Stimulated activated CD8-positive, alpha-beta memory T cell treated with anti-CD3 and anti-CD28 coated beads, Interleukin-12 subunit alpha, Interleukin-12 subunit beta, amount 100 ng/mL, for 24 hours (primary cell): ENCODE data around the gene NCKAP5L.
"Not testable (repeated sequence)": the region's sequence is repeated elsewhere in the genome, so short reads cannot be mapped to it uniquely, and the experiment has no call there.

Source experiments
- DNase-seq: peaks from one replicate; pipeline ENCODE4 v3.0.0-alpha.2; 2020; ENCODE audit errors: extremely low read depth

The NCKAP5L gene

GRCh38 chr12:49800421-49801140 lies 27.6 kb downstream of the NCKAP5L start:
- no peak for DNase-seq

- no peak for DNase-seq
These were observed 29.3 kb downstream of the NCKAP5L start for GRCh38 chr12:49798934-49799333.

GRCh38 chr12:49798248-49798647 lies 30.0 kb downstream of the NCKAP5L start:
- no peak for DNase-seq

GRCh38 chr12:49797449-49797776 lies 30.8 kb downstream of the NCKAP5L start:
- no peak for DNase-seq

GRCh38 chr12:49796606-49797448 lies 31.4 kb downstream of the NCKAP5L start:
- DNase-seq, result no peak

- no peak for DNase-seq
These were observed 32.1 kb downstream of the NCKAP5L start for GRCh38 chr12:49796155-49796554.

- DNase-seq, result no peak
These were observed 32.5 kb downstream of the NCKAP5L start for GRCh38 chr12:49795654-49796105.

- no peak for DNase-seq
These were observed 33.2 kb downstream of the NCKAP5L start for GRCh38 chr12:49794811-49795653.

GRCh38 chr12:49794021-49794420 lies 34.2 kb downstream of the NCKAP5L start:
- no peak for DNase-seq

- DNase-seq, result no peak
These were observed 34.6 kb downstream of the NCKAP5L start for GRCh38 chr12:49793620-49794019.

- no peak for DNase-seq
These were observed 35.1 kb downstream of the NCKAP5L start for GRCh38 chr12:49792976-49793580.

GRCh38 chr12:49792181-49792970 lies 35.8 kb downstream of the NCKAP5L start:
- no peak for DNase-seq

- DNase-seq, result no peak
These were observed 36.5 kb downstream of the NCKAP5L start for GRCh38 chr12:49791700-49792099.

GRCh38 chr12:49790741-49791555 lies 37.3 kb downstream of the NCKAP5L start:
- no peak for DNase-seq

GRCh38 chr12:49789992-49790391 lies 38.2 kb downstream of the NCKAP5L start:
- no peak for DNase-seq

- DNase-seq, result no peak
These were observed 40.5 kb downstream of the NCKAP5L start for GRCh38 chr12:49787672-49788071.

- DNase-seq, result no peak
These were observed 43.3 kb downstream of the NCKAP5L start for GRCh38 chr12:49784756-49785409.

- DNase-seq, result no peak
These were observed 44.1 kb downstream of the NCKAP5L start for GRCh38 chr12:49783917-49784676.

- not testable (repeated sequence) for DNase-seq
These were observed 47.3 kb downstream of the NCKAP5L start for GRCh38 chr12:49780914-49781313.
